Measurements from ENCODE around the gene FCSK. TPM values are rescaled to one million over a fixed set of nuclear protein-coding genes. Genes with fewer than 3 reads are reported as not detected.

Gene FCSK
- total and polyA plus RNA-seq, 10 of the 15 experiments (the other 5 are each of a cell fraction or from before 2014, with no cell fraction given): 0.60 to 17.6 (median 7.4) TPM

GRCh38 chr16:70416748-70417616, 37.4 kb upstream of the FCSK start:
- no TSS peak for BruUV-seq (replicated peaks)
- TF ChIP-seq MYC (IDR thresholded peaks at IDR 0.05; ENCODE audit: insufficient read depth, insufficient read length, insufficient replicate concordance, low read length, severe bottlenecking) (no peak), HDGF (IDR thresholded peaks at IDR 0.05) (no peak), ZNF592 (IDR thresholded peaks at IDR 0.05) (no peak), STAT1 (conservative IDR thresholded peaks at IDR 0.05) (no peak), ATF2 (IDR thresholded peaks at IDR 0.05; ENCODE audit: low read length) (peak; percentile 64; the same call in 1 of the 2 replicates), PAX8 (IDR thresholded peaks at IDR 0.05) (no peak), MLLT1 (IDR thresholded peaks at IDR 0.05) (0 out of 2 replicates have a peak, but pooled peaks have one; percentile 15), ESRRA (IDR thresholded peaks at IDR 0.05; ENCODE audit: low read length) (no peak), BCL11A (IDR thresholded peaks at IDR 0.05; ENCODE audit: low read depth, low read length) (peak; percentile 45; the same call in 1 of the 2 replicates), ZBTB4 (CRISPR knock-in tag; IDR thresholded peaks at IDR 0.05) (no peak), BRCA1 (IDR thresholded peaks at IDR 0.05; ENCODE audit: low read depth, low read length) (no peak)

More at GRCh38 chr16:70416748-70417616, 37.4 kb upstream of the FCSK start:
- no peak overlapping the region for H3K4me3 ChIP-seq
- ATAC-seq: peak; percentile 95
- 34% methylated on average over 16 of the region's 17 CpGs for WGBS (ENCODE audit: insufficient coverage, insufficient replicate concordance, low lambda C conversion rate, missing lambda C conversion rate)
- in situ Hi-C loops (cut with MboI) (loop anchor here (25.0 kb wide), 1 partner anchor 1655 kb away; no protein-coding TSS in a partner anchor), intact Hi-C loops (cut with micrococcal nuclease; ENCODE audit: unreplicated experiment) (loop anchor here (2.0 kb wide), 1 partner anchor 14 kb away; no protein-coding TSS in a partner anchor)
- H3K27ac ChIP-seq (ENCODE audit: control insufficient read depth, insufficient read depth): peak overlapping the region; percentile 87
- H3K79me2 ChIP-seq (ENCODE audit: control insufficient read depth, insufficient read depth, low read length): peaks cover 76% of the 10 kb centered on the region
- CTCF ChIA-PET: interaction anchor here (1.0 to 3.1 kb wide), 8 partner anchors 8 to 108 kb away, joined by 3 to 17 read pairs (median 7); partner anchors contain the start of gene FCSK
- H3K27me3 ChIP-seq (replicated peaks in 1 of 2; ENCODE audit: control insufficient read depth in 2 of 2, insufficient read depth in 2 of 2, low read length in 1 of 2): no peaks in the 10 kb centered on the region
- FAIRE-seq: peak; percentile 73
- no peaks in the 10 kb centered on the region for H3K9me3 ChIP-seq (replicated peaks; ENCODE audit: control insufficient read depth, insufficient read depth, low read length)
- H4K20me1 ChIP-seq (ENCODE audit: control insufficient read depth, insufficient read depth): no peaks in the 10 kb centered on the region
- peaks cover 14 to 19% of the 10 kb centered on the region in 2 experiments; a peak in 3 of 4 replicates for H3K36me3 ChIP-seq (ENCODE audit: control insufficient read depth in 2 of 2, insufficient read depth in 2 of 2, low read length in 1 of 2)
- peak overlapping the region; percentile 45; the same call in 1 of the 2 replicates for H3K9ac ChIP-seq (ENCODE audit: control insufficient read depth, insufficient read depth, low read length)
- peaks cover 50% of the 10 kb centered on the region for H3K4me1 ChIP-seq (ENCODE audit: control insufficient read depth, insufficient read depth, low read length)
- POLR2A ChIA-PET: interaction anchor here (0.6 to 6.0 kb wide), 8 partner anchors 9 to 542 kb away, joined by 3 to 58 read pairs (median 12); no protein-coding TSS in a partner anchor
- RAD21 ChIA-PET (ENCODE audit: unreplicated experiment): interaction anchor here (0.9 to 5.0 kb wide), 15 partner anchors 9 to 70 kb away, joined by 3 to 32 read pairs (median 6); partner anchors contain the start of genes DDX19A, FCSK and ST3GAL2
- SMC1A ChIA-PET (ENCODE audit: uncharacterized antibody, unreplicated experiment): interaction anchor here (0.6 to 5.7 kb wide), 14 partner anchors 9 to 136 kb away, joined by 3 to 39 read pairs (median 4); partner anchors contain the start of gene FCSK
- DNase-seq (ENCODE audit: low read depth, low spot score): no peak
- peak overlapping the region; percentile 78 for H3K4me2 ChIP-seq (ENCODE audit: control insufficient read depth, insufficient read depth)
- no peak overlapping the region for H2AFZ ChIP-seq (ENCODE audit: control insufficient read depth, low read depth, low read length)
